ENCODE measurements around the gene KBTBD12.

Gene KBTBD12

DNA sequence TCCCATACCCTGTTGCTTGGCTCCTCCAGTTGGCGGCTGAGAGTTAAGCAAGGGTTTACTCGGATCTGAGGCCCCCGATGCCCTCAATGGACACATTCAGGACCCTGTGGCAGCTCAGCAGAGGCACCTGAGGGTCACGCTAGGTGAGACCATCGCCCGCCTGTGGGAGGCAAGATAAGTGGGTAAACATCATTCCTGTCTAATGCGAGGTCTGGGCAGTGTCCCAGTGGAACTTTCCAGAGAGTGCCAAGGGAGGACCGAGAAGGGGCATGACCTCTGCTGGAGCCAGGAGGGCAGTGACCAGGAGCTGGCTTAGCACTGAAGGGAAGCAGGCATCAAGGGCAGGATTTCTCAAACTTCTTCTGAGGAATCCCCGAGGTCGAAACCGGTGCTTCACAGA, 71.8 kb downstream of the KBTBD12 start:
- DNase-seq: no peak

DNA sequence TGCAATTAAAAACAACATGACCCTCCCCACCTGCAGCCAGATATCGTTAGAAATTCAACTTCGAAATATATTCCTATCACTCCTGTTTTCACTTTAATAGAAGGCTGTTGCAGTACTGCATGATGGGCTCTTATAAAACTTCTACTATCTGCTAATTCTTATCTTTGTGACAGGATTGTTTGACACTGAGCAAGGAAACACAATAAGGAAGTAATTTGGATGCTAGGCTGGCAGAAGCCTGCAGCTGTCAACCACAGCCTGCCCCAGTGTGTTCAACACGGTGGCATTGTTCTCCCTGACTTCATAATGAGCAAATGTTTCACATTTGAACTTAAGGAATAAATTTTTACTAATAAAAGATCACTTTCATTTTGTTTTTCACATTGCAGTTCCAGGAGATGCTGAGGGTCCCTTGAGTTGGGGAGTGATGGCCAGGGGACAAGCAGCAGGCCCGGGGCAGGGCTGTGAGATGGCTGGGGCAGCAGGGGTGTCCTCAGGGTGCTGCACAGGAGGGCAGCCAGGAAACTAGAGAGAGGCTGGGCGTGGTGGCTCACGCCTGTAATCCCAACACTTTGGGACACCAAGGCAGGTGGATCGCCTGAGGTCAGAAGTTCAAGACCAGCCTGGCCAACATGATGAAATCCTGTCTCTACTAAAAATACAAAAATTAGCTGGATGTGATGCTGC, 72.4 kb downstream of the KBTBD12 start:
- no peak for DNase-seq

DNA sequence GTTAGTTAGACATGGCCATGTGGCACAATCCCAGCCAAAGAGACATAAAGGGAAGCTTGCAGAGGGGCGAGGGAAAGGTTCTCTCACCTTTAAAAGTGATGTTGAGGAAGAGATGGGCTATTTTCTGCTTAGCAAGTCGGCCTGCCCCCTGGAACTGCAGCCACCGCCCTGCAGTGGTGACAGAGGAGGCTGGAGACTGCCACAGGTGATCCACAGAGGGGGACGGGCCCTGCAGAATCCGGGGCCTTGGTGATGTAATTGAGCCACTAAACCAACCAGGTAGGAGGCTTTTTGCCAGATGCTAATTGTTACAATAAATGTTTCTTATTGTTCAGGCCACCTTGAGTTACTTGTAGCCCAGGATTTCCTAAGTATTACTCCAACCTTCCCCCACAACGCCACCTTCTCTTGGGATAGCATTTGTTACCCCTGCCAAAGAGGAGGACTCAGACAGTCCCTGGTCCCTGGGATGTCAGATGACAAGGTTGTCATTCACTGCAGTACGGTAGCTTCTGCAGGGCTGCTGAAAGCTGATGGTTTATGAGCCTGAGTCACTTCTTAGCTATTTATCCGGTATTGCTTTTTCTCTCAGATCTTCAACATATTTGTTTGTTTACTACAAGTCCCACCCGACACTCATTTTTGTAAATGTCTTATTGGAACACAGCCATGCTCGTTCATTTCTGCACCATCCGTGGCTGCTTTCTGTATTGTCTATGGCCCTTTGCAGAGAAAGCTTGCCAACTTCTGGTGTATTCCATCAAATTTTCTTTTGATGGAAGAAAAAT, 73.9 kb downstream of the KBTBD12 start:
- DNase-seq: no peak

DNA sequence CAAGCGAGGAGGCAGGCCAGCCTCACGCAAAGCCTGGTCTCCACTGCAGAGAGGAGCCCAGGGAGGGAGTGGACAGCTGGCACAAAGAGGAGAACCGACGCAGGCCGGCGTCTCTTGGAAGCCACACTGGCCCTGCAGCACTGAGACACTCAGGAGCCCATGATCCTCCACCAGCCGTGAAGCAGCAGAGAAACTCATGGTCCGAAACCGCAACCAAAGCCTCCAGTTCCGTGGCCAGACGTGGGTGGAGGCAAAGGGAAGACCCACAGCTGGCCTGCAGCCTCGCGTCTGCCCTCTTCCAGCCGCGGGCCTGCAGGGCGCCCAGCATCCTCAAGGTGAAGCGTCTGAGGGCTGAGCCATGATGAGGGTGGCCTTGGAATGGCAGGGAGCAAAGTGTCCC, 75.0 kb downstream of the KBTBD12 start:
- DNase-seq: no peak

DNA sequence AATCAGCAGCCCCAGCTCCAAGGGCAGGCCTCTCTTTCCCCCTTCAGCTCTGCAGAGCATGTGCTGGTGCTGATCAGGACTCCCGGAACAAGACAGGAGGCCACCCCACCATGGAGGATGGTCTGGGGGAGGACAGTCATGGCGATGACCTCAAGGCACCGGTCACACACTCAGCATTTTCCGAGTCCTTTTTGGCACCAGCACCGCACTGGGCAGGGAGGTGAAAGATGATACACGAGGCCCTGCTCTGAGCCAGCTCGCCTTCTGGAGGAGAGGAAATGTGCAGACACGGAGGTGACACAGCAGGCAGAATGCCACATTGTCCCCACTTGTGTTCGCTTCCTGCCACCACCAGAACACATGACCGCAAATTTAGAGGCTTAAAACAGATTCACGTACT, 75.4 kb downstream of the KBTBD12 start:
- DNase-seq: no peak

DNA sequence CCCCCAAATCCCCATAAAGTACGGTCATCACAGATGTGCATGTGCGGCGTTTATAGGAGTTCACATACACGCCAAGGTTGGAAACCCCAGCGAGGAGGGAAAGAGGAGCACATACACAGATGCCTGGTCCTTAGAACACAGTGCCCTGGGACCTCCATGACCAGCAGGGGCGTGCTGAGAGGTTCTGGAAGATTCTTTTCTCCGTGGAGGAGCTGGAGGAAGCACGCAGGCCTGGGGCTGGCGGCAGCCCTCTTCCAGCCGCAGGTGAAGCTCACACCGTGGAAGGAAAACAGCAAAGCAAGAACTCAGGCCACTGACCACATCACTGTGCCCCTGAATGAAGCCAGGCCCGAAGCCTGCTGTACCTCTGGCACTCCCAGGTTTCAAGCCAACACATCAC, 76.2 kb downstream of the KBTBD12 start:
- no peak for DNase-seq

DNA sequence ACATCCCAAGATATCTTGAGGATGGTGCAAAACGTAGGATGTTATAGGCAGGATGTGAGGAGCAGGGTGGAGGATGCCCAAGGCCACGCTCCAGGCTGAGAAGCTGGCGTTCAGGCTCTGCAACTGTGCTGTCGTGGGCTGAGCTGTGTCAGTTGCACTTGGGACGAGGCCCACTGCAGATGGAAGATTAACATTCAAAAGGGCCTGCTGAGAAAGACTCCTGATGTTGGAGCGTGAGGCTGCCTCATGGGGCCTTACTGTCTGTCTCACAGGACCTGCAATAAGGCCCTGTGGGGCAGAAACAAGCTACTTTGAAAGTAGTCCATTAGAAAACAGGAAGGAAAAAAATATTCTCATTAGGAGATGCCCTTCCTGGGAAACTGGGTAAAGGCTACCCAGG, 76.6 kb downstream of the KBTBD12 start:
- no peak for DNase-seq

DNA sequence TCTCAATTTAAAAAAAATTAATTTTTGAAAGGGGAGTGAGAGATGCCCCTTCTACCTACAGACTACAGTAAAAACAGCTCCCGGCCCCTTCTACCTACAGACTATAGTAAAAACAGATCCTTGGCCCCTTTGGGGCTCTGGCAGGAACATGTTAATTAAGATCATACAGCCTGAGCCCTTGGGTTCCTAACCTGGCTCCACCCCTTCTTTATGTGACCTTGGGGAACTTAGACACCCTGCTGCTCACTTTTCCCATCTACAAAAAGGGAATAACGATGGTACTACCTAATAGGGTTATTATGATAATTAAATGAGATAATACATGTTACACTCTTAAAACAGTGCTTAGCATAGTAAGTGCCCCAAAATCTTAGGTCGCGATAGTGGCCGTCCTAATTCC, 77.1 kb downstream of the KBTBD12 start:
- no peak for DNase-seq

DNA sequence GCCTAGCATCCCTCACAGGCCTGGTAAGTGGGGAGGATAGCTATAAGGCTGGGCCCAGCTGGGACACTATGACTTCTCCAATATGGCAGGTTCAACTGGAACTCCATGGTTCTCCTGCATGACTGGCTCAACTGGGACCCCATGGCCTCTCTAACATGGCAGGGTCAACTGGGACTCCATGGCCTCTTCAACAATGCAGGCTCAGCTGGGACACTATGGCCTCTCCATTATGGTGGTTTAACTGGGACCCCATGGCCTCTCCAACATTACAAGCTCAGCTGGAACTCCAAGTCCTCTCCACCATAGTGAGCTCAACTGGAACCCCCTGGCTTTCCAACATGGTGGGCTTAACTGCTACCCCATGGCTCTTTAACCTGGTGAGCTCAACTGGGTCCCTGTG, 79.0 kb downstream of the KBTBD12 start:
- no peak for DNase-seq

DNA sequence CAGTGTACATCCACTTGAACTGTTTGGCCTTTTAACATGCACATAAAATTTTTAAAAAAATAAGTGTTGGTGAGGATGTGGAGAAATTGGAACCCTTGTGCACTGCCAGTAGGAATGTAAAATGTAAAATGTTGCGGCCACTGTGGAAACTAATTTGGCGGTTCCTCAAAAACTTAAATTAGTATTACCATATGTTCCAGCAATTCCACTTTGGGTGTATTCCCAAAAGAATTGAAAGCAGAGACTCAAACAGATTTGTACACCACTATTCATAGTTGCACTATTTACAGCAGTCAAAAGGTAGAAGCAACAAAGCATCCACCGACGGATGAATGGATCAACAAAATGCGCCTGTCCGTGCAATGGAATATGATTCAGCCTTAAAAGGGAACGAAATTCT, 82.0 kb downstream of the KBTBD12 start:
- peak; percentile 62 for DNase-seq

DNA sequence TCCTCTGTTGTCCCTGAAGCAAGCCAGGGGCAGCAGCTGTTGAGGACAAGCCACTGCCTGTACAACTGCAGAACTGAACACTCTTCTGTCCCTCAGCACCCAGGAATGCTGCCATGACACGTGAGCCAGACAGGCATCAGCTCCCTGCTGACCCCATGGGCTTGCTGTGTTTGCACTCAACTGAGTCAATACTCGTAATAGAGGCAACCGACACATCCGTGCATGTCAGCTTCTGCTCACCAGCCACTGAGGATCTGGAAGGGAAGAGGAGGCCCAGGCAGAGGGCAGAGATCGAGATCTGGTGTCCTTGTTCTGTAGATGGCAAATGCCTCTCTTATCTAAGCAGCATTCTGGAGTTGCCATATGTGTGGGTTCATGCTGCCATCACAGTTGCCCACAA, 82.9 kb downstream of the KBTBD12 start:
- DNase-seq: peak; percentile 11

DNA sequence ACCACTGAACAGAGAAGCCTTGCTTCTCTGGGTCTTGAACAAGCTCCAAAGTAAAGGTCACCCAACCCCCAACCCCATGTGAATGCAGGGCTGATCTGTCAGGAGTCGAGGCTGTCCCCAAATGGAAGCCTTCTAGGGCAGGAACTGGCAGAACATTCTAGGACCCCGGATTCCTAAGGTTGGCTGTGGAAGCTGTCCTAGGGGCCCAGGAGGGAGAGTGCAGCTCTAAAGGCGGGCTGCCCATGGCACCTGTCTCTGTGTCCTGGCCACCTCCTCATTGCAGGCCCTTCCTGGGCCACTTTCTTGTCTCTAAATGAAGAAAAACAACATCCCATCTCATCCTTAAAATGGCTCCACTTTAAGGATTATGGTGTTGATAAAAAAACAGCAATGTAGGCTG, 83.6 kb downstream of the KBTBD12 start:
- DNase-seq: no peak

DNA sequence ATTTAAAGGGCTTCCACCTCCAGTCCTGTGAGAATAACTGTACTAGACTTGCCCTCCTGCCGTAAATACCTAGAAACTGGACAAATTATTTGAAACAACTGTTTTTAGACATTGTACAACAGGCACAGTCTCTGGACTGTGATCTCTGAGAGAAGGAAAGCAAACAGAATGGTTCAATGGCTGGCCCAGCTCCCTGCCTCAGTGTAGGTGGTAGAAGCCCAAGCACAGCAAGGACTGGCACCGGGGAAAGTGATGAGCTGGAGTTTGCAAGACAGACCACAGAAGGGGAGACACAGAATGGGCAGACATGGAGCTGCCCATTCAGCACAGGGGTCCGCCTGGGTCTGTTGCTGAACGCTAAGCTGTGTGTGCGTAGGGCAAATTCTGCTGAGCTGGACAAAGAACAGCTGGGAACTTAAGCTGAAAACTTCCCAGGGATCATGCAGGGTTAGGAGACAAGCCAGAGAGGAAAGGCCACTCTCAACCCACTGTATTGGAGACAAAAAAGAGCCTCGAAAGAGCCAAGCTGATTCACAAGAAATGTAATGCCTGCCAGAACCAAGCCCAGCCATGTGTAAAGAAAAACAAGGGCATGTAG, 84.6 kb downstream of the KBTBD12 start:
- DNase-seq: no peak

DNA sequence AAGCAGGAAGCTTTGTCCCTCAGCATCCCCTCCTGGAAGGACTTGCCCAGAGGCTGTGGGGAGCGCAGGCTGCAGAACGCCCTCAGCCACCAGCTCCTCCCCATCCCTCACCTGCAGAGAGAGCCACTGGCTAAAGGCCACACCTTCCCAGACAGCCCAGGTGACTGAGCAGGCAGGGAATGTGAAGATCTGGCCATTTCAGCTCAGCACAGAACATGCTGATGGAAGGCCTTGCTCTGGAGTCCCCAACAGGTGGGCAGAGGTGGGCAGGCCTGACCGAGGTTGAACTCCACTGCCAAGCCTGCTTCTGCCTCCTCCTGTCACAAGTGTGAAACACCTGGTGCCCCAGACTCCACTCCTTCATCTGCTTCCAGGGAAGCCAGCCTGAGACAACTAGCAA, 86.5 kb downstream of the KBTBD12 start:
- no peak for DNase-seq

DNA sequence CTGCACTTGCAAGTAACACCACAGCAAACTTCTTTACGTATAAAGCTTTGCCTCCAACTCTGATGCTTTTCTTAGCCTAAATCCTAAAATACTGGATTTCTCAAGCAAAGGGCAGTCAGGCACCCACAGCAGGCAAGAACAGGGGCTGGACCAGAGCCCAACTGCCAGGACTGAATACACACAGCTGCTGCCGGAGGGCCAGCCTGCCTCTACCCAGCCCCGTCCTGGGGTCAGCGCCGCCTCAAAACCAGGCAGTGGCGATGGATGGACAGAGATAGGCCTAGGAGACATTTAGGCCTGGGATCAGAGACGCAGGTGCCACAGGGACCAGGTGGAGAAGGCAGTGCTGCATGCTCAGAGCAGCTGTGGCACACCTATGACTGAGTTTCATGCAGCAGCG, 89.6 kb downstream of the KBTBD12 start:
- no peak for DNase-seq

DNA sequence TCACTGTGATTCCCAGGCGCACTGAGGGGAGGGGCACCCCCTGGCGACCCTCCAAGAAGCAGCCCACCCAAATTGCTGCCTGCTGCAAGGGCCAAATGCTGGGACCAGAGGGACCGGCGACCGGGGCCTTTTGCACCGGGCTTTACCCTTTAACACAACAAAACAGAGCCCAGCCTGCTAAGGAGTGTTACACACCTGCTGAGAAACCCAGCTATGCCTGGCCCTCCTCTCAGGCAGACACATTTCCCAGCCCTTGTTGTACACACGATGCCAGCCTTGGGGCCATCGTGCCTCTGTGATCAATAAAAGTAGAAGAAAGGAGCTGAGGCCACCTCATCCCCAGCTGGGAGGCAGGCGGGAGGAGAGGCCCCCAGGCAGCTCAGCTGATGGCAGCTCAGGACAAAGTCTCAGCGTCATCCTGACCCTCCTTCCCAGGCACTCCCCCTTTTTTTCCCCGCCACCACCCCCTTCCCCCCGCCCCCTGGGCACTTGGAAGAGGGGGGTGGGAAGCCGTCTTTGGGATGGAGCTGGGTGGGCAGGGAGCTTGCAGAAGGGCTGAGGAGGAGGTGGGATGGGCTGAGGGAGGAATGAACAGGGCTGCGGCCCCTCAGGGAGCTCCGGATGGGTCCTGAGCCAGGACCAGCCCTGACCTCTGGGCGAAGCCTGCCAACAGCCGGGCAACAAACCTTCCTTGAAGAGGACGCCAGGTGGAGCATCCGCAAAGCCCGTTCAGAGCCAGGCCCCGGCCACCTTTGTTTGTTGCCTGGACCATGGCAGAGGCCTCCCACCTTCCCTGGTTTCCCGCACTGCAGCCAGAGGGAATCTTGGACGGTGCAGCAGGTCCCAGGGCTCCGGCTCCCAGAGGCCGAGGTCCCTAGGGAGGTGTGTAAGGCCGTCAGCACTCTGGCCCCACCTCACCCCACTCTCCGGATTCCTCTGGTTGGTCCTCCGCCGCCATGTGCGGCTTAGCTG, 91.3 kb downstream of the KBTBD12 start:
- DNase-seq: no peak

DNA sequence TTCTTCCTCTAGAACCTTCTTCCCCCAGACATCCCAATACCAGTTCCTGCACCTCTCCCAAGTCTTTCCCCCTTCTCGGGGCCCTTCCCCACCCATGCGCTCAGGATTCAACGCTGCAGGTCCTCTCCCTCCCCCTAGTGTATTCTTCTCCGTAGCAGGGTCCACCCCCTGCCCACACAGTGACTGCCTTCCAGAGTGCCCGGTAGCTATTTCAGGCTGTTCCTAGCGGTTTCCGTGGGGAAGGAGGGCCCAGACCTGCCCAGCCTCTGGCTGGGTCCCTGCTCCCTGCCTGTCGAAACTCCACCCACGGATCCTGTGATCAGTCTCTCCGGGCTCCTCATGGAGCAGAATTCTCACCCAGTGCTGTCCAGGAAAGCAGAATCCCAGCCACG, 92.0 kb downstream of the KBTBD12 start:
- DNase-seq: no peak

DNA sequence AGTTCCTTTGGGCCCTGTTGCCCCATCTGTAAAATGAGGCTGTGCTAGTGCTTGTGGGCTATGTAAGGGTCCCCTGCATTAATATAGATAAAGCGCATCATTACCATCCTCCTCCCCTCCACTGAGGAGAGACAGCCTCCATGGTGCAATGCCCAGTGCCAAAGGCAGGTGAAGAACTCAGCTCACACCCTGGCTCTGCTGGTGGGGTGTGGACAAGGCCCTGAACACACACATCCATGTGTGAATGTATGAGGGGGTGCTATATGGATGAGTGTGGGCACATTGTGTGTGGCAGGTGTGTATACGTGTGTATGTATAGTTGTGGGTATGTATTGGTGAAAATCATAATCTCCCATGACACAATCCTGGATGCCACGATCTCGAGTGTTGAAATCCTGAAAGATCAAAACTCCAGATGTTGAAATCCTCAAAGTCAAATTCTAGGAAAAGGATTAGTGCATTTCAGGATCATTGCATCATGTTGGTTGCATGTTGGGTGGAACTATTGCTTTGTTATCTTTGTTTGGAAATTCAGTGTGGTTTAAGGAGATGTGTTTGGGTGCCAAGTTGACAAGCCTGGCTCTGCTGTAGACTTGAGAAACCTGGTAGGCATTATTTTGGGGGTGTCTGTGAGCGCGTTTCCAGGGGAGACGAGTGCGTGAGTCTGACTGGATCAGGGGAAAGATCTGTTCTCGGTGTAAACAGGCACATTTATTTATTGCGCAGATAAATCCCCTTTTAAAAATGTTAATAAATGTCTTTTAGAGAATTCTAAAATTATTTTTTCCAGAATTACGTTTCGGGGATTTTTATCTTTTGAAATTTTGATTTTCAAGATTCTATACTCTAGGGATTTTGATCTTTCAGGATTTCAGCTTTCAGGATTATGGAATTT, 95.2 kb downstream of the KBTBD12 start:
- no peak for DNase-seq

DNA sequence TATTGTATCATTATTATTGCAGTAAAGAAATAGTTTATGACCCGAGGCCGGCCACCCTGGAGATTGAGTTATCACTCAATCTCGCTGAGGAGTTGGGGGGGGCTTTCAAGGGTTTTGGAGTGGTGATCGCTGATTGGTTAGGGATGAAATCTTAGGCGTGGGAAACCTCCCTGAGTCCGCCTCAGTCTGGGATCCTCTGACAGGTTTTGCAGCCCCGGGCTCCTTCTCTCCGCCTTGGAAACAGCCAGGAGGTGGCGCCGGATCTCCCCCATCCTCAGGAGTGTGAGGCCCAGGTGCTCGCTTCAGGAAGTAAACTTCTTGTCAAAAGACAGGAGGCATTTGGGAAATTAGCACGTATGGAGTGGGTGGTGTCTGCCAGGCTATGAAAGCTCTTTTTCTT, 96.1 kb downstream of the KBTBD12 start:
- no peak for DNase-seq

DNA sequence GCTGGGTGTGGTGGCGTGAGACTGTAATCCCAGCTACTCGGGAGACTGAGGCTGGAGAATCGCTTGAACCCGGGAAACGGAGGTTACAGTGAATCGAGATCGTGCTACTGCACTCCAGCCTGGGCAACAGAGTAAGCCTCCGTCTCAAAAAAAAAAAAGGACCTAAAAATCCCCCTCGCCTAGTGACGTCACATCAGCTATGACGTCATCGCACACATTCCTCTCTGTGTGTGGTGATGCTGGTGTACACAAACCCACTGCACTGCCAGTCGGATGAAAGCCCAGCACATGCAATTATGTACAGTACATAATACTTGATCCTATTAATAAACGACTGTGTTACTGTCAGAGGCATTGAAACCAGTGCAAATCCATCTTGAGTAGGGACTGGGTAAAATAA, 97.0 kb downstream of the KBTBD12 start:
- no peak for DNase-seq

DNA sequence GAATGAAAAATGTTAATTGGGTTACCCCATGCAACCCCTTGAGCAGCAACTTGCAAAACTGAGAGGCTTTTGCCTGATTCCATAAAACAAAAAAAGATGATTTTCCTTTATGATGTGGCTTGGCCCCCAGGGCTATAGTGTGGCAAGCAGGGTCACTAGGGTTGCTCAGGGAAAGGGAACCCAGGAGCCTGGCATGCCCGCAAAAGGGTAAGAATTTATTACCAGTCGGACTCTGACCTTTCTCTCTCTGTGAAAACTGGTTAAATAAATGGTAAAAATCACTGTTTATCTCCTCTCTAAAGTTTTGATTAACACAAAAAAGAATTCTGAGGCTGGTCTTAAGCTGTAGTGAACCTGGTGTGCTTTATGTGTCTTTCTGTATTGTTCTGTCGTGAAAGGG, 99.5 kb downstream of the KBTBD12 start:
- DNase-seq: no peak

DNA sequence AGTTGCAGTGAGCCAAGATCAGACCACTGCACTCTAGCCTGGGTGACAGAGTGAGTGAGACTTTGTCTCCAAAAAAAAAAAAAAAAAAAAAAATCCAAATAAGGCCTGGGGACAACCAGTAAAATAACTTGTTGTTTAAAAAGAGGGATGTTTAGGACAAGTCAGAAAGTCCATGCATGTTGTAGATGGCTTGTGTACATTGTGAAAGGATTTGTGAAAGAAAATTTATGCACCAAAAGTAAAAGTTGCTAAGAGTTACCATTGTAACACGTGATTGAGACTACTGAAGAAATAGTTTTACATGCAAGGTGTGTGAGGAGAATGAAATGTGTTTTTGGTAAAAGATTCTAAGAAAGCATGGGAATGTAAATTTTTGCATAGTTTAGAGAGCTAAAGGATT, 101.5 kb downstream of the KBTBD12 start:
- DNase-seq: no peak

All from NCI-H1694 (cell line).